ENCODE measurements around the gene CD52. TPM values are rescaled to one million over a fixed set of nuclear protein-coding genes. Genes with fewer than 3 reads are reported as not detected.
A peak's percentile ranks its signal among the peaks of the same experiment; 100 is the strongest.

CD52 gene
- total RNA-seq, 6 donors from 2014 or later: 74.4 to 437 (median 172) TPM

DNA sequence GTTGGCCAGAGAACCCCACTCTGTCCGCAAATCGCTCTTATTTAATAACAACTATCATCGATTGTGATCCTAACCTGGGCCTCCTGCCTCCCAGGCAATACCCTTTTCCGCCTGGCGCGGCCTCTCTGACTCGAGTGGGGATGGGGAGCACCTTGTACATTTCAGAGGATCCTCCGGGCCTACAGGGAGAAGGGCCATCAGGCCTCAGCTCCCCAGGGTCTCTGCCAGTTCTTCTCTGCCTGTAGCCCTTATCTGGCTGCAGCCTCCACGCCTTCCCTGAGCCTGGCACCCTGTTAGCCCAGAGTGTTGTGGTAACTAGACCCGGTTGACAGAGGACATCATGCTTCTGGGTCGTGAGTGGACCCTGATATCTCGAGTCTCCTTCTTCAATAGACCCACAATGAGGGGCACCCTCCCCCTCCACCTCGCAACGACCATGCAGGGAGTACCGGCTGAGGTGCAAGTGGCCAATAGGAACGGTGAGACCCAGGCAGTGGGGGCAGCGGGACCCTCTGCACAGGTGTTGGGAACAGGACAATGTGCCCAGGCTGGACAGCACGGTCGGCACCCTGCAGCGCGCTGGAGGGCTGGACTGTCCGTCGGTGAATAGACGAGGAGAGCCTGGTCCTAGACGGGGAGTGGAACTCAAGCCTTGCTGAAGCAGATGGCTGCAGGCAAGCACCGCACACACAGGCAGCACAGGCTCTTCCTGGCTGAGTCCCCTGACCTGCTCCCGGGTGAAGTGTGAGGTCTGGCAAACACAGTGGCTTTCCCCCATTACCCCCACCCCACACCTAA lies 43.2 kb downstream of the CD52 start:
- TF ChIP-seq POLR2AphosphoS5 (IDR thresholded peaks at IDR 0.05) (no peak), EP300 (IDR thresholded peaks at IDR 0.05) (no peak), POLR2A (IDR thresholded peaks at IDR 0.05) (no peak)
- TF ChIP-seq, protein P1, sequence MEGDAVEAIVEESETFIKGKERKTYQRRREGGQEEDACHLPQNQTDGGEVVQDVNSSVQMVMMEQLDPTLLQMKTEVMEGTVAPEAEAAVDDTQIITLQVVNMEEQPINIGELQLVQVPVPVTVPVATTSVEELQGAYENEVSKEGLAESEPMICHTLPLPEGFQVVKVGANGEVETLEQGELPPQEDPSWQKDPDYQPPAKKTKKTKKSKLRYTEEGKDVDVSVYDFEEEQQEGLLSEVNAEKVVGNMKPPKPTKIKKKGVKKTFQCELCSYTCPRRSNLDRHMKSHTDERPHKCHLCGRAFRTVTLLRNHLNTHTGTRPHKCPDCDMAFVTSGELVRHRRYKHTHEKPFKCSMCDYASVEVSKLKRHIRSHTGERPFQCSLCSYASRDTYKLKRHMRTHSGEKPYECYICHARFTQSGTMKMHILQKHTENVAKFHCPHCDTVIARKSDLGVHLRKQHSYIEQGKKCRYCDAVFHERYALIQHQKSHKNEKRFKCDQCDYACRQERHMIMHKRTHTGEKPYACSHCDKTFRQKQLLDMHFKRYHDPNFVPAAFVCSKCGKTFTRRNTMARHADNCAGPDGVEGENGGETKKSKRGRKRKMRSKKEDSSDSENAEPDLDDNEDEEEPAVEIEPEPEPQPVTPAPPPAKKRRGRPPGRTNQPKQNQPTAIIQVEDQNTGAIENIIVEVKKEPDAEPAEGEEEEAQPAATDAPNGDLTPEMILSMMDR (IDR thresholded peaks at IDR 0.05): no peak
- 67 to 72% methylated on average over 19 to 27 of the region's 27 CpGs for WGBS, 2 donors
- Histone ChIP-seq H3K27ac (no peak overlapping the region), H3K4me1 (peaks cover 10 to 18% (median 11%) of the 10 kb centered on the region in 4 donors), H3K9me3 (no peaks in the 10 kb centered on the region), H3K4me3 (peak overlapping the region in 3 of 4 donors; percentile 0 to 36 (median 22)), H3K27me3 (peaks cover 0 to 22% (median 12%) of the 10 kb centered on the region in 4 donors), H3K36me3 (no peaks in the 10 kb centered on the region)
- peak in 1 of 2 donors; percentile 53 for DNase-seq
- no peak for ATAC-seq (ENCODE audit: low FRiP score in 2 of 2)

- H3K27ac ChIP-seq: no peak overlapping the region
- TF ChIP-seq, protein P1 (IDR thresholded peaks at IDR 0.05): no peak
- TF ChIP-seq POLR2A (IDR thresholded peaks at IDR 0.05): no peak
These were observed 43.9 kb downstream of the CD52 start for GRCh38 chr1:26361605-26362122.

DNA sequence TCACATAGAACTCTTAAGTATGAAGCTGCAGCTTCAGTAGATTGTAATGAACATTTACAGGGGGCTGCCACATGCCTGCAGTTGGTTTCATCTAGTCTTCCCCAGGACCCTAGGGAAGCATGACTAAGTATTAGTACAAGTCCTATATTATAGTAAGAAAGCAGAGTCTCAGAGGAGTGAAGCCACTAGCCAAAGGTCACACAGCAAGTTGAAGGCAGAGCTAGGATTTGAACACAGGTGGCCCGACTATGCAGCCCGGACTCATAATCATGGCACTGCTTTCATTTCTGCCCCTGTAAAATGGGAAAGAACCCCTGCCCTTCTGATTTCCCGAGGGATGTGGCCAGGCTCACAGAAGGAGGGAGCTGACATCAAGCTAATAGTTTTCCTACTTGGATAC lies 44.6 kb downstream of the CD52 start:
- H3K4me1 ChIP-seq: peaks cover 10 to 18% (median 11%) of the 10 kb centered on the region in 4 donors
- no peaks in the 10 kb centered on the region for H3K9me3 ChIP-seq
- TF ChIP-seq POLR2AphosphoS5 (IDR thresholded peaks at IDR 0.05) (no peak), POLR2A (IDR thresholded peaks at IDR 0.05) (no peak), EP300 (IDR thresholded peaks at IDR 0.05) (no peak)
- TF ChIP-seq, protein P1 (IDR thresholded peaks at IDR 0.05): no peak
- H3K27ac ChIP-seq: no peak overlapping the region
- no peak for ATAC-seq (ENCODE audit: low FRiP score in 2 of 2)
- 92 to 100% methylated on average over 3 of the region's 3 CpGs for WGBS, 2 donors
- peaks cover 0 to 22% (median 12%) of the 10 kb centered on the region in 4 donors for H3K27me3 ChIP-seq
- no peaks in the 10 kb centered on the region for H3K36me3 ChIP-seq
- no peak overlapping the region for H3K4me3 ChIP-seq
- DNase-seq: no peak

More at GRCh38 chr1:26361605-26362122, 43.9 kb downstream of the CD52 start:
- ATAC-seq (ENCODE audit: low FRiP score in 2 of 2) (no peak), DNase-seq (peak in 1 of 2 donors; percentile 64)
- no peaks in the 10 kb centered on the region for H3K9me3 ChIP-seq
- 85 to 91% methylated on average over 10 to 12 of the region's 12 CpGs for WGBS, 2 donors
- peaks cover 10 to 18% (median 11%) of the 10 kb centered on the region in 4 donors for H3K4me1 ChIP-seq
- H3K4me3 ChIP-seq: no peak overlapping the region
- peaks cover 0 to 22% (median 12%) of the 10 kb centered on the region in 4 donors for H3K27me3 ChIP-seq
- H3K36me3 ChIP-seq: no peaks in the 10 kb centered on the region

DNA sequence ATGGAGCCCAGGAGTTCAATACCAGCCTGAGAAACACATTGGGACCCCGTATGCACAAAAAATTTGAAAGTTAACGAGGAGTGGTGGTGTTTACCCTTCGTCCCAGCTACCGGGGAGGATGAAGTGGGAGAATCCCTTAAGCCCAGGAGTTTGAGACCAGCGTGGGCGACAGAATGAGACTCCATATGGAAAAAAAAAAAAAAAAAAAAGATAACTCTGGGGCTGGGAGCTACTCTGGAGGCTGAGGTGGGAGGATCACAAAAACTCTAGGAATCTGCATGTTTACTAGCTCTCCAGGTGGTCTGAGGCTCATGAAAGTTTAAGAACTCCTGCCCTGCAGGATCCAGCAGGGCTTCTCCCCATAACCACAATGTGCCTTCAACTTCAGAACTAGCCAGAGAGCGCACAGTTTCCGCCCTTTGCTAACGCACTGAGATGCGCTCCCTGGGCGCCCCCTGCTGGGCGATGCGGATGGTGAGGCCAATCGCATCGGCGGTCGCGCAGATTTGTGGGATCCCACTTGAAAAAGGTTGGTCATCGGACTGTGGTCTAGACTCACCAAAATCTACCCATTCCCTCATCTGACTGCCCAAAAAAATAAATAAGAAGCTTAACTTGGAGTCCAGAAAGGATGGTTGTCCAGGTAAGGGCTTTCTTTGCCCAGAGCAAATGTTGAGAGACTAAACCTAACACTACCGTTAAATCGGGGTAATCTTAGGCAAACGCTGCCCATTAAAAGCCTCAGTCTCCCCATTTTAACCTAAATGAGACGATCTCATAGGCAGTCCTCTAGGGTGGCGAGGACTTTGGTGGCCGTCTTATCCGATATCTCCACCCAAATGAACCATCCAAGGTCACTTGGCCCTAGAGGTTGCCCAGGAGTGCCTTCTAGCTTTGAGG lies 46.0 kb downstream of the CD52 start:
- no peaks in the 10 kb centered on the region for H3K9me3 ChIP-seq
- no peak for TF ChIP-seq POLR2AphosphoS5 (IDR thresholded peaks at IDR 0.05)
- TF ChIP-seq, protein P1 (IDR thresholded peaks at IDR 0.05): peak; percentile 81 to 91 (median 88)
- ATAC-seq (ENCODE audit: low FRiP score in 2 of 2): peak; percentile 62 to 88
- no peak overlapping the region for H3K27ac ChIP-seq
- H3K4me1 ChIP-seq: peaks cover 10 to 18% (median 11%) of the 10 kb centered on the region in 4 donors
- 31 to 35% methylated on average over 24 to 26 of the region's 26 CpGs for WGBS, 2 donors
- peaks cover 0 to 22% (median 12%) of the 10 kb centered on the region in 4 donors for H3K27me3 ChIP-seq
- DNase-seq: peak; percentile 81 to 97
- no peak overlapping the region for H3K4me3 ChIP-seq
- no peaks in the 10 kb centered on the region for H3K36me3 ChIP-seq

Measured in upper lobe of left lung (tissue), 6 donors.